GM23338 (cell line): ENCODE results near the gene PML.

Experiments used
- POLR2AphosphoS5 ChIP-seq: IDR thresholded peaks from 2 replicates; pipeline ENCODE4 v1.6.1; 2016; ENCODE audit warnings: antibody characterized with exemption, low read depth
- TF ChIP-seq, protein P1 (sequence below), 2 experiments: fragments of 200-600 bp in 1 of 2; sonication (generic) in 1 of 2; conservative IDR thresholded peaks; 2 replicates each; pipeline versions ENCODE4 v1.5.1 to v1.6.1; 2016 to 2017; ENCODE audit warnings: antibody characterized with exemption in 2 of 2, low read depth in 2 of 2, mild to moderate bottlenecking in 2 of 2, moderate library complexity in 1 of 2

DNA sequence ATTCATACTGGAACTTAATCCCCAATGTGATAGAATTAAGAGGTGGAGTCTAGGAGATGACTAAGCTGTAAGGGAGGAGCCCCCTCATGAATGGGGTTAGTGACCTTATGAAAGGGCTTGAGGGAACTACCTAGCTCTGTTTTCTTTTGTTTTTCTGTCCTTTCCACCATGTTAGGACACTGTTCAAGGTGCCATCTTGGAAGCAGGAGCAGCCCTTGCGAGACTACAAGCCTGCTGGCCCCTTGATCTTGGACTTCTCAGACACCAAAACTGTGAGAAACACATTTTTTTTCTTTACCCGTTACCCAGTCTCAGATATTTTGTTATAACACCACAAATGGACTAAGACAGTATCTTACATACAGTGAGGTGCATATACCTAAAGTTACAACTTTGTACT, 61.3 kb downstream of the PML start:
- TF ChIP-seq, protein P1, sequence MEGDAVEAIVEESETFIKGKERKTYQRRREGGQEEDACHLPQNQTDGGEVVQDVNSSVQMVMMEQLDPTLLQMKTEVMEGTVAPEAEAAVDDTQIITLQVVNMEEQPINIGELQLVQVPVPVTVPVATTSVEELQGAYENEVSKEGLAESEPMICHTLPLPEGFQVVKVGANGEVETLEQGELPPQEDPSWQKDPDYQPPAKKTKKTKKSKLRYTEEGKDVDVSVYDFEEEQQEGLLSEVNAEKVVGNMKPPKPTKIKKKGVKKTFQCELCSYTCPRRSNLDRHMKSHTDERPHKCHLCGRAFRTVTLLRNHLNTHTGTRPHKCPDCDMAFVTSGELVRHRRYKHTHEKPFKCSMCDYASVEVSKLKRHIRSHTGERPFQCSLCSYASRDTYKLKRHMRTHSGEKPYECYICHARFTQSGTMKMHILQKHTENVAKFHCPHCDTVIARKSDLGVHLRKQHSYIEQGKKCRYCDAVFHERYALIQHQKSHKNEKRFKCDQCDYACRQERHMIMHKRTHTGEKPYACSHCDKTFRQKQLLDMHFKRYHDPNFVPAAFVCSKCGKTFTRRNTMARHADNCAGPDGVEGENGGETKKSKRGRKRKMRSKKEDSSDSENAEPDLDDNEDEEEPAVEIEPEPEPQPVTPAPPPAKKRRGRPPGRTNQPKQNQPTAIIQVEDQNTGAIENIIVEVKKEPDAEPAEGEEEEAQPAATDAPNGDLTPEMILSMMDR (conservative IDR thresholded peaks at IDR 0.05; ENCODE audit: low read depth in 2 of 2) = no peak
- no peak for TF ChIP-seq POLR2AphosphoS5
